ENCODE data around the gene OPCML.

DNA sequence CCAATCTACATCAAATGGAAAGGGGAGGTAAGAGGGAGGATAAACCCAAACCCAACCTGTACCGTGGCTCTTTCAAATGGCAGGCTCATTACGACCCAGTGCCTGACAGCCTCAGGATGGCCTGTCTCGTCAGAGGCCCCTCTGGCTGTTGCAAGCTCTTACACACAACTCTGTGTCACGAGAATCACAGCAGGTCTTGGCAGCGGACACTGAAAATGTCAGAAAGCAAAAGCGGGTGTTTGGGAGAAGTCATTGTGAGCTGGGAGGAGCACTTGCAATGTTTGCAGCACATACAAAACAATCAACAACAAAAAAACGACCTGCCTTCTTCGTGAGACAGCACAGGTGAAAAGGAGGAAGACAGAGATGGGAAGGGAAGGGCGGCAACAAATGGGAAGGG, 248.1 kb downstream of the OPCML start:
- TF ChIP-seq, protein P1, sequence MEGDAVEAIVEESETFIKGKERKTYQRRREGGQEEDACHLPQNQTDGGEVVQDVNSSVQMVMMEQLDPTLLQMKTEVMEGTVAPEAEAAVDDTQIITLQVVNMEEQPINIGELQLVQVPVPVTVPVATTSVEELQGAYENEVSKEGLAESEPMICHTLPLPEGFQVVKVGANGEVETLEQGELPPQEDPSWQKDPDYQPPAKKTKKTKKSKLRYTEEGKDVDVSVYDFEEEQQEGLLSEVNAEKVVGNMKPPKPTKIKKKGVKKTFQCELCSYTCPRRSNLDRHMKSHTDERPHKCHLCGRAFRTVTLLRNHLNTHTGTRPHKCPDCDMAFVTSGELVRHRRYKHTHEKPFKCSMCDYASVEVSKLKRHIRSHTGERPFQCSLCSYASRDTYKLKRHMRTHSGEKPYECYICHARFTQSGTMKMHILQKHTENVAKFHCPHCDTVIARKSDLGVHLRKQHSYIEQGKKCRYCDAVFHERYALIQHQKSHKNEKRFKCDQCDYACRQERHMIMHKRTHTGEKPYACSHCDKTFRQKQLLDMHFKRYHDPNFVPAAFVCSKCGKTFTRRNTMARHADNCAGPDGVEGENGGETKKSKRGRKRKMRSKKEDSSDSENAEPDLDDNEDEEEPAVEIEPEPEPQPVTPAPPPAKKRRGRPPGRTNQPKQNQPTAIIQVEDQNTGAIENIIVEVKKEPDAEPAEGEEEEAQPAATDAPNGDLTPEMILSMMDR (conservative IDR thresholded peaks at IDR 0.05; ENCODE audit: low read depth in 2 of 2), result no peak
- TF ChIP-seq, protein P2, sequence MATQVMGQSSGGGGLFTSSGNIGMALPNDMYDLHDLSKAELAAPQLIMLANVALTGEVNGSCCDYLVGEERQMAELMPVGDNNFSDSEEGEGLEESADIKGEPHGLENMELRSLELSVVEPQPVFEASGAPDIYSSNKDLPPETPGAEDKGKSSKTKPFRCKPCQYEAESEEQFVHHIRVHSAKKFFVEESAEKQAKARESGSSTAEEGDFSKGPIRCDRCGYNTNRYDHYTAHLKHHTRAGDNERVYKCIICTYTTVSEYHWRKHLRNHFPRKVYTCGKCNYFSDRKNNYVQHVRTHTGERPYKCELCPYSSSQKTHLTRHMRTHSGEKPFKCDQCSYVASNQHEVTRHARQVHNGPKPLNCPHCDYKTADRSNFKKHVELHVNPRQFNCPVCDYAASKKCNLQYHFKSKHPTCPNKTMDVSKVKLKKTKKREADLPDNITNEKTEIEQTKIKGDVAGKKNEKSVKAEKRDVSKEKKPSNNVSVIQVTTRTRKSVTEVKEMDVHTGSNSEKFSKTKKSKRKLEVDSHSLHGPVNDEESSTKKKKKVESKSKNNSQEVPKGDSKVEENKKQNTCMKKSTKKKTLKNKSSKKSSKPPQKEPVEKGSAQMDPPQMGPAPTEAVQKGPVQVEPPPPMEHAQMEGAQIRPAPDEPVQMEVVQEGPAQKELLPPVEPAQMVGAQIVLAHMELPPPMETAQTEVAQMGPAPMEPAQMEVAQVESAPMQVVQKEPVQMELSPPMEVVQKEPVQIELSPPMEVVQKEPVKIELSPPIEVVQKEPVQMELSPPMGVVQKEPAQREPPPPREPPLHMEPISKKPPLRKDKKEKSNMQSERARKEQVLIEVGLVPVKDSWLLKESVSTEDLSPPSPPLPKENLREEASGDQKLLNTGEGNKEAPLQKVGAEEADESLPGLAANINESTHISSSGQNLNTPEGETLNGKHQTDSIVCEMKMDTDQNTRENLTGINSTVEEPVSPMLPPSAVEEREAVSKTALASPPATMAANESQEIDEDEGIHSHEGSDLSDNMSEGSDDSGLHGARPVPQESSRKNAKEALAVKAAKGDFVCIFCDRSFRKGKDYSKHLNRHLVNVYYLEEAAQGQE (IDR thresholded peaks at IDR 0.05; ENCODE audit: unreplicated experiment), result no peak
- no peak for TF ChIP-seq CREB1 (CRISPR knock-in tag; IDR thresholded peaks at IDR 0.05; ENCODE audit: low read depth)
- TF ChIP-seq EZH2 (IDR thresholded peaks at IDR 0.05; ENCODE audit: low read depth, unreplicated experiment), result no peak
- no peak for TF ChIP-seq POLR2AphosphoS5 (IDR thresholded peaks at IDR 0.05; ENCODE audit: low read depth)
- no peak for TF ChIP-seq EZH2phosphoT487 (IDR thresholded peaks at IDR 0.05; ENCODE audit: unreplicated experiment)
- TF ChIP-seq STAT1 (IDR thresholded peaks at IDR 0.05; ENCODE audit: unreplicated experiment), result no peak
- TF ChIP-seq, protein P3, sequence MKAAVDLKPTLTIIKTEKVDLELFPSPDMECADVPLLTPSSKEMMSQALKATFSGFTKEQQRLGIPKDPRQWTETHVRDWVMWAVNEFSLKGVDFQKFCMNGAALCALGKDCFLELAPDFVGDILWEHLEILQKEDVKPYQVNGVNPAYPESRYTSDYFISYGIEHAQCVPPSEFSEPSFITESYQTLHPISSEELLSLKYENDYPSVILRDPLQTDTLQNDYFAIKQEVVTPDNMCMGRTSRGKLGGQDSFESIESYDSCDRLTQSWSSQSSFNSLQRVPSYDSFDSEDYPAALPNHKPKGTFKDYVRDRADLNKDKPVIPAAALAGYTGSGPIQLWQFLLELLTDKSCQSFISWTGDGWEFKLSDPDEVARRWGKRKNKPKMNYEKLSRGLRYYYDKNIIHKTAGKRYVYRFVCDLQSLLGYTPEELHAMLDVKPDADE (IDR thresholded peaks at IDR 0.05), result no peak

Data from GM23338 (cell line).